ENCODE results near the gene TMEM165. TPM values are rescaled to one million over a fixed set of nuclear protein-coding genes. Genes with fewer than 3 reads are reported as not detected.

TMEM165 gene
- total RNA-seq, 2 donors from 2014 or later, result 70.0 to 80.0 TPM

GRCh38 chr4:55447108-55447708, 51.5 kb downstream of the TMEM165 start:
- H3K4me1 ChIP-seq, result no peaks in the 10 kb centered on the region
- intact Hi-C loops (cut with DNase I), result no loop called here
- DNase-seq, result no peak
- H3K27me3 ChIP-seq, result no peaks in the 10 kb centered on the region
- no peaks in the 10 kb centered on the region for H3K36me3 ChIP-seq
- TF ChIP-seq CTCF (IDR thresholded peaks at IDR 0.05), result no peak
- H3K9ac ChIP-seq (ENCODE audit: low read depth in 2 of 2, low read length in 2 of 2), result no peak overlapping the region
- no peaks in the 10 kb centered on the region for H3K9me3 ChIP-seq
- no peak overlapping the region for H3K4me3 ChIP-seq
- no peak overlapping the region for H3K27ac ChIP-seq

- no peak overlapping the region for H3K4me3 ChIP-seq
- H3K27ac ChIP-seq, result no peak overlapping the region
- H3K27me3 ChIP-seq, result no peaks in the 10 kb centered on the region
- no peaks in the 10 kb centered on the region for H3K9me3 ChIP-seq
- intact Hi-C loops (cut with DNase I), result no loop called here
- H3K4me1 ChIP-seq, result no peaks in the 10 kb centered on the region
- DNase-seq, result no peak
- no peak overlapping the region for H3K9ac ChIP-seq (ENCODE audit: low read depth in 2 of 2, low read length in 2 of 2)
- no peak for TF ChIP-seq CTCF (IDR thresholded peaks at IDR 0.05)
- no peaks in the 10 kb centered on the region for H3K36me3 ChIP-seq
These were observed 52.1 kb downstream of the TMEM165 start for GRCh38 chr4:55447831-55448230.

GRCh38 chr4:55450566-55450965, 54.8 kb downstream of the TMEM165 start:
- intact Hi-C loops (cut with DNase I), result no loop called here
- Histone ChIP-seq H3K27me3 (no peaks in the 10 kb centered on the region), H3K9ac (ENCODE audit: low read depth in 2 of 2, low read length in 2 of 2) (no peak overlapping the region), H3K9me3 (no peaks in the 10 kb centered on the region), H3K4me3 (no peak overlapping the region), H3K27ac (no peak overlapping the region), H3K36me3 (no peaks in the 10 kb centered on the region), H3K4me1 (no peaks in the 10 kb centered on the region)
- DNase-seq, result no peak
- no peak for TF ChIP-seq CTCF (IDR thresholded peaks at IDR 0.05)

- no peaks in the 10 kb centered on the region for H3K27me3 ChIP-seq
- H3K9ac ChIP-seq (ENCODE audit: low read depth in 2 of 2, low read length in 2 of 2), result no peak overlapping the region
- H3K27ac ChIP-seq, result no peak overlapping the region
- no peak overlapping the region for H3K4me3 ChIP-seq
- no peak for DNase-seq
- TF ChIP-seq CTCF (IDR thresholded peaks at IDR 0.05), result no peak
- no peaks in the 10 kb centered on the region for H3K9me3 ChIP-seq
- no peaks in the 10 kb centered on the region for H3K36me3 ChIP-seq
- intact Hi-C loops (cut with DNase I), result no loop called here
- no peaks in the 10 kb centered on the region for H3K4me1 ChIP-seq
These were observed 62.4 kb downstream of the TMEM165 start for GRCh38 chr4:55458164-55458563.

GRCh38 chr4:55458611-55459010, 62.9 kb downstream of the TMEM165 start:
- TF ChIP-seq CTCF (IDR thresholded peaks at IDR 0.05), result no peak
- Histone ChIP-seq H3K4me1 (no peaks in the 10 kb centered on the region), H3K9me3 (no peaks in the 10 kb centered on the region), H3K27me3 (no peaks in the 10 kb centered on the region), H3K4me3 (no peak overlapping the region), H3K9ac (ENCODE audit: low read depth in 2 of 2, low read length in 2 of 2) (no peak overlapping the region), H3K36me3 (no peaks in the 10 kb centered on the region), H3K27ac (no peak overlapping the region)
- DNase-seq, result no peak
- intact Hi-C loops (cut with DNase I), result no loop called here
